ENCODE results near the gene ASTN2.

Gene ASTN2

GRCh38 chr9:116986015-116986414 is 428.8 kb downstream of the ASTN2 start:
- TF ChIP-seq REST (IDR thresholded peaks at IDR 0.05; ENCODE audit: insufficient read depth in 1 of 2, low read depth in 2 of 2, low read length in 2 of 2) = no peak
- no peak for TF ChIP-seq FOXP2 (optimal IDR thresholded peaks at IDR 0.05; ENCODE audit: borderline replicate concordance, extremely low read depth, extremely low read length, insufficient read depth)

- TF ChIP-seq FOXP2 (optimal IDR thresholded peaks at IDR 0.05; ENCODE audit: borderline replicate concordance, extremely low read depth, extremely low read length, insufficient read depth) = no peak
- TF ChIP-seq SIN3A (IDR thresholded peaks at IDR 0.05; ENCODE audit: borderline replicate concordance, insufficient read depth, low read length) = no peak
- TF ChIP-seq POLR2AphosphoS5 (IDR thresholded peaks at IDR 0.05; ENCODE audit: low read depth, low read length) = no peak
- TF ChIP-seq TAF1 (IDR thresholded peaks at IDR 0.05; ENCODE audit: borderline replicate concordance, insufficient read depth, low read length) = no peak
- no peak for TF ChIP-seq REST (IDR thresholded peaks at IDR 0.05; ENCODE audit: insufficient read depth in 1 of 2, low read depth in 2 of 2, low read length in 2 of 2)
Measured at GRCh38 chr9:116985596-116985995, 429.3 kb downstream of the ASTN2 start.

GRCh38 chr9:116984111-116984510 is 430.7 kb downstream of the ASTN2 start:
- TF ChIP-seq TAF1 (IDR thresholded peaks at IDR 0.05; ENCODE audit: borderline replicate concordance, insufficient read depth, low read length) = no peak
- no peak for TF ChIP-seq FOXP2 (optimal IDR thresholded peaks at IDR 0.05; ENCODE audit: borderline replicate concordance, extremely low read depth, extremely low read length, insufficient read depth)
- TF ChIP-seq SIN3A (IDR thresholded peaks at IDR 0.05; ENCODE audit: borderline replicate concordance, insufficient read depth, low read length) = no peak
- no peak for TF ChIP-seq POLR2AphosphoS5 (IDR thresholded peaks at IDR 0.05; ENCODE audit: low read depth, low read length)
- no peak for TF ChIP-seq REST (IDR thresholded peaks at IDR 0.05; ENCODE audit: insufficient read depth in 1 of 2, low read depth in 2 of 2, low read length in 2 of 2)

- TF ChIP-seq REST (IDR thresholded peaks at IDR 0.05; ENCODE audit: insufficient read depth in 1 of 2, low read depth in 2 of 2, low read length in 2 of 2) (no peak), SIN3A (IDR thresholded peaks at IDR 0.05; ENCODE audit: borderline replicate concordance, insufficient read depth, low read length) (no peak), POLR2AphosphoS5 (IDR thresholded peaks at IDR 0.05; ENCODE audit: low read depth, low read length) (no peak), TAF1 (IDR thresholded peaks at IDR 0.05; ENCODE audit: borderline replicate concordance, insufficient read depth, low read length) (no peak), FOXP2 (optimal IDR thresholded peaks at IDR 0.05; ENCODE audit: borderline replicate concordance, extremely low read depth, extremely low read length, insufficient read depth) (no peak)
Measured at GRCh38 chr9:116980582-116981120, 434.2 kb downstream of the ASTN2 start.

GRCh38 chr9:116979456-116979855 is 435.4 kb downstream of the ASTN2 start:
- no peak for TF ChIP-seq TAF1 (IDR thresholded peaks at IDR 0.05; ENCODE audit: borderline replicate concordance, insufficient read depth, low read length)
- no peak for TF ChIP-seq REST (IDR thresholded peaks at IDR 0.05; ENCODE audit: insufficient read depth in 1 of 2, low read depth in 2 of 2, low read length in 2 of 2)
- TF ChIP-seq FOXP2 (optimal IDR thresholded peaks at IDR 0.05; ENCODE audit: borderline replicate concordance, extremely low read depth, extremely low read length, insufficient read depth) = no peak
- TF ChIP-seq SIN3A (IDR thresholded peaks at IDR 0.05; ENCODE audit: borderline replicate concordance, insufficient read depth, low read length) = no peak
- TF ChIP-seq POLR2AphosphoS5 (IDR thresholded peaks at IDR 0.05; ENCODE audit: low read depth, low read length) = no peak

All from PFSK-1 (cell line).